IMR-90 (cell line): ENCODE results near the gene PCID2. TPM values are rescaled to one million over a fixed set of nuclear protein-coding genes. Genes with fewer than 3 reads are reported as not detected.
"Not testable (repeated sequence)": the region's sequence is repeated elsewhere in the genome, so short reads cannot be mapped to it uniquely, and the experiment has no call there.

Experiments
- ATAC-seq: fragments of 200-7000 bp; cut with Tn5 transposase; 2 replicates; pipeline ENCODE4 v1.9.1; 2020; ENCODE audit warnings: low read depth, mild to moderate bottlenecking, moderate library complexity
- BruUV-seq: library from RNA; stranded (reverse); fragments of 400-500 nt; replicated peaks from 2 replicates; lab custom pipeline; 2021; lab: Mats Ljungman, UMichigan
- CTCF ChIA-PET: fragments of 300-600 bp; formaldehyde crosslinking; extraction: SDS; loops from one replicate; lab custom pipeline; 2021; ENCODE audit warnings: antibody characterized with exemption; lab: Yijun Ruan, JAX
- POLR2A ChIA-PET: fragments of 300-600 bp; sonication (Branson Sonifier 250); formaldehyde crosslinking; loops from one replicate; lab custom pipeline; 2022; ENCODE audit warnings: antibody characterized with exemption; ENCODE audit not compliant: unreplicated experiment; lab: Charles Lee
- DNase-seq: peaks from one replicate; pipeline ENCODE4 v3.0.0; 2013
- H2AFZ ChIP-seq: replicated peaks from 2 replicates; pipeline ENCODE3; 2013; ENCODE audit warnings: low read length, mild to moderate bottlenecking; ENCODE audit not compliant: poor library complexity
- H2AK5ac ChIP-seq: 2 replicates; pipeline ENCODE4 v1.6.1; 2013; ENCODE audit warnings: low read depth, low read length, inconsistent platforms
- H2AK9ac ChIP-seq: replicated peaks from 2 replicates; pipeline ENCODE3; 2013; ENCODE audit warnings: mild to moderate bottlenecking, low read depth, low read length, moderate library complexity; ENCODE audit not compliant: poor library complexity
- H2BK120ac ChIP-seq: 2 replicates; pipeline ENCODE4 v1.6.1; 2013; ENCODE audit warnings: low read depth, low read length, inconsistent platforms
- H2BK15ac ChIP-seq: 3 replicates; pipeline ENCODE4 v1.6.1; 2013; ENCODE audit warnings: low read depth, low read length, inconsistent platforms
- H2BK20ac ChIP-seq: 2 replicates; pipeline ENCODE4 v1.6.1; 2013; ENCODE audit warnings: low read depth, mild to moderate bottlenecking, inconsistent platforms, low read length, moderate library complexity
- H2BK5ac ChIP-seq: 2 replicates; pipeline ENCODE4 v1.6.1; 2013; ENCODE audit warnings: mild to moderate bottlenecking, low read depth, low read length, inconsistent platforms; ENCODE audit not compliant: poor library complexity, severe bottlenecking
- H3K14ac ChIP-seq: replicated peaks from 2 replicates; pipeline ENCODE4 v1.6.1; 2013; ENCODE audit warnings: low read depth, low read length, inconsistent platforms
- H3K18ac ChIP-seq: 2 replicates; pipeline ENCODE4 v1.6.1; 2013; ENCODE audit warnings: low read depth, low read length, control low read depth
- H3K23ac ChIP-seq: 2 replicates; pipeline ENCODE4 v1.6.1; 2013; ENCODE audit warnings: low read depth, low read length, inconsistent platforms
- H3K27ac ChIP-seq: 2 replicates; pipeline ENCODE4 v1.5.1; 2013; ENCODE audit warnings: mild to moderate bottlenecking, control low read depth, low read length; ENCODE audit not compliant: insufficient read depth
- H3K27me3 ChIP-seq: 2 replicates; pipeline ENCODE4 v1.6.1; 2013; ENCODE audit warnings: low read length; ENCODE audit not compliant: control insufficient read depth, insufficient read depth
- H3K36me3 ChIP-seq: 2 replicates; pipeline ENCODE4 v1.6.1; 2013; ENCODE audit warnings: low read length, mixed read lengths; ENCODE audit not compliant: control insufficient read depth, insufficient read depth
- H3K4ac ChIP-seq: 2 replicates; pipeline ENCODE4 v1.6.1; 2013; ENCODE audit warnings: low read depth, low read length, inconsistent platforms
- H3K4me1 ChIP-seq: 2 replicates; pipeline ENCODE4 v1.6.1; 2013; ENCODE audit warnings: low read length, mixed read lengths; ENCODE audit not compliant: control insufficient read depth, insufficient read depth
- H3K4me2 ChIP-seq: 2 replicates; pipeline ENCODE4 v1.6.1; 2013; ENCODE audit warnings: low read depth, mild to moderate bottlenecking, control low read depth, low read length, moderate library complexity
- H3K4me3 ChIP-seq: 2 replicates; pipeline ENCODE4 v1.5.1; 2013; ENCODE audit warnings: low read depth, mild to moderate bottlenecking, control low read depth, low read length, moderate library complexity; ENCODE audit not compliant: insufficient read depth
- H3K56ac ChIP-seq: 2 replicates; pipeline ENCODE4 v1.6.1; 2013; ENCODE audit warnings: low read length, inconsistent platforms; ENCODE audit not compliant: insufficient read depth; ENCODE audit errors: extremely low read depth
- H3K79me1 ChIP-seq, 2 experiments: 2 replicates each; pipeline ENCODE4 v1.6.1; 2013; ENCODE audit warnings: low read length in 2 of 2, inconsistent platforms in 1 of 2, low read depth in 1 of 2
- H3K9ac ChIP-seq: 2 replicates; pipeline ENCODE4 v1.6.1; 2013; ENCODE audit warnings: low read depth, low read length, control low read depth
- H3K9me1 ChIP-seq: 2 replicates; pipeline ENCODE4 v1.6.1; 2013; ENCODE audit warnings: low read length, inconsistent platforms; ENCODE audit not compliant: insufficient read depth
- H3K9me3 ChIP-seq: 2 replicates; pipeline ENCODE4 v1.6.1; 2013; ENCODE audit warnings: low read length; ENCODE audit not compliant: control insufficient read depth, insufficient read depth
- H4K20me1 ChIP-seq: 2 replicates; pipeline ENCODE4 v1.6.1; 2013; ENCODE audit warnings: low read length, inconsistent platforms; ENCODE audit not compliant: insufficient read depth
- H4K5ac ChIP-seq: 2 replicates; pipeline ENCODE4 v1.6.1; 2013; ENCODE audit warnings: mild to moderate bottlenecking, low read depth, low read length, control low read depth
- H4K8ac ChIP-seq, 2 experiments: 2 replicates each; pipeline ENCODE4 v1.6.1; 2013; ENCODE audit warnings: low read depth in 2 of 2, low read length in 2 of 2, control low read depth in 1 of 2, inconsistent platforms in 1 of 2
- H4K91ac ChIP-seq: 2 replicates; pipeline ENCODE4 v1.6.1; 2013; ENCODE audit warnings: low read depth, low read length, inconsistent platforms; ENCODE audit not compliant: insufficient read depth
- CEBPB ChIP-seq: IDR thresholded peaks from 2 replicates; pipeline ENCODE4 v1.6.1; 2012; ENCODE audit warnings: low read depth, low read length, improper control_type of control experiment
- CHD1 ChIP-seq: IDR thresholded peaks from 2 replicates; pipeline ENCODE4 v1.6.1; 2012; ENCODE audit warnings: low read depth, low read length, improper control_type of control experiment
- MAFK ChIP-seq: IDR thresholded peaks from 2 replicates; pipeline ENCODE4 v1.6.1; 2012; ENCODE audit warnings: low read depth, low read length, improper control_type of control experiment
- NFE2L2 ChIP-seq: fragments of 150-350 bp; IDR thresholded peaks from 2 replicates; pipeline ENCODE4 v1.6.1; 2016; ENCODE audit warnings: low read depth, mild to moderate bottlenecking, low read length
- RAD21 ChIP-seq: IDR thresholded peaks from 2 replicates; pipeline ENCODE4 v1.6.1; 2012; ENCODE audit warnings: low read length, improper control_type of control experiment
- RFX5 ChIP-seq: IDR thresholded peaks from 2 replicates; pipeline ENCODE4 v1.8.0; 2012; ENCODE audit warnings: low read depth, mild to moderate bottlenecking, low read length, moderate library complexity
- SMC3 ChIP-seq: fragments of 150-350 bp; IDR thresholded peaks from 2 replicates; pipeline ENCODE4 v1.6.1; 2016; ENCODE audit warnings: low read depth, mild to moderate bottlenecking, antibody characterized with exemption, low read length, moderate library complexity
- WGBS, 2 experiments: methylation state at CpG; one replicate each; pipeline versions ENCODE4 v1.1.5 to v1.1.7; 2013; ENCODE audit warnings: missing lambda C conversion rate in 2 of 2; ENCODE audit not compliant: insufficient read length in 1 of 2; ENCODE audit errors: extremely low coverage in 2 of 2; 5-methylcytosine and 5-hydroxymethylcytosine counted together
- dilution Hi-C: fragments of 300-500 bp; cut with HindIII; formaldehyde crosslinking; loops from one replicate; pipeline ENCODE4 v1.14.3; 2018; ENCODE audit warnings: low sequenced_read_pairs; ENCODE audit not compliant: unreplicated experiment
- in situ Hi-C: fragments of 300-500 bp; cut with MboI; formaldehyde crosslinking; loops from 3 replicates; pipeline ENCODE4 v1.14.3; 2019; ENCODE audit warnings: low sequenced_read_pairs, inconsistent platforms, mixed read lengths
- intact Hi-C: fragments of 100-400 bp; cut with micrococcal nuclease; formaldehyde crosslinking; loops from 2 replicates; pipeline ENCODE4 v1.10.0; 2022
- polyA plus RNA-seq, 3 experiments: library from polyadenylated mRNA; depleted of rRNA; stranded (reverse); fragments of >200 nt; gene quantifications; 2 replicates each; pipeline ENCODE4 v1.2.3, GENCODE V29; 2012; ENCODE audit warnings: low replicate concordance in 1 of 3
- total RNA-seq: library from RNA; depleted of rRNA; stranded (reverse); fragments of >200 nt; gene quantifications from 2 replicates; pipeline ENCODE4 v1.2.3, GENCODE V29; 2012

PCID2 gene
- total and polyA plus RNA-seq, 2 of the 4 experiments (the other 2 are of a cell fraction): 83.5 to 90.9 TPM

- no peak overlapping the region for H3K56ac ChIP-seq
- no peak overlapping the region for H3K27ac ChIP-seq
- H2AK5ac ChIP-seq: no peak overlapping the region
- no peaks in the 10 kb centered on the region for H3K27me3 ChIP-seq
- H3K4me3 ChIP-seq: no peak overlapping the region
- no peaks in the 10 kb centered on the region for H3K9me3 ChIP-seq
- no peak overlapping the region for H3K23ac ChIP-seq
- H3K4me2 ChIP-seq: no peak overlapping the region
- intact Hi-C loops: no loop called here
- no peak overlapping the region for H4K5ac ChIP-seq
- no peak overlapping the region for H2BK5ac ChIP-seq
- H3K79me1 ChIP-seq: no peaks in the 10 kb centered on the region; a peak in 2 of 4 replicates
- H2BK15ac ChIP-seq: no peak overlapping the region
- in situ Hi-C loops: loop anchor here (25.0 kb wide), 1 partner anchor 307 kb away; no protein-coding TSS in a partner anchor
- no peak overlapping the region for H2BK20ac ChIP-seq
- no peak overlapping the region for H3K4ac ChIP-seq
- no peak overlapping the region for H4K91ac ChIP-seq
- no peak overlapping the region for H3K9ac ChIP-seq
- no peaks in the 10 kb centered on the region; the same call in 1 of the 2 replicates for H3K9me1 ChIP-seq
- POLR2A ChIA-PET: no interaction called here
- dilution Hi-C loops: no loop called here
- no peak overlapping the region for H4K8ac ChIP-seq
- no peaks in the 10 kb centered on the region; the same call in 1 of the 2 replicates for H4K20me1 ChIP-seq
- no TSS peak for BruUV-seq
- DNase-seq (no peak), ATAC-seq (no peak)
- TF ChIP-seq CEBPB (no peak), CHD1 (no peak), SMC3 (no peak), RFX5 (no peak), MAFK (no peak), RAD21 (no peak), NFE2L2 (no peak)
- peaks cover 65% of the 10 kb centered on the region for H3K36me3 ChIP-seq
- H3K14ac ChIP-seq: no peak overlapping the region
- no peak overlapping the region for H3K18ac ChIP-seq
- H2AFZ ChIP-seq: no peak overlapping the region
- H3K4me1 ChIP-seq: no peaks in the 10 kb centered on the region
- CTCF ChIA-PET: interaction anchor here (0.8 kb wide), 1 partner anchor 9 kb away, joined by 3 read pairs; no protein-coding TSS in a partner anchor
- no peak overlapping the region for H2AK9ac ChIP-seq
- H2BK120ac ChIP-seq: no peak overlapping the region
- 100% methylated on average over 1 of the region's 6 CpGs; no CpG with 5 or more reads in 1 of the 2 experiments for WGBS, 2 experiments
These were observed 35.4 kb upstream of the PCID2 start for GRCh38 chr13:113243847-113244246.

GRCh38 chr13:113241623-113242022, 33.2 kb upstream of the PCID2 start:
- H4K91ac ChIP-seq, BruUV-seq, H3K4ac ChIP-seq, H2AK5ac ChIP-seq, H3K9me1 ChIP-seq, H2AFZ ChIP-seq, H3K79me1 ChIP-seq, POLR2A ChIA-PET, H3K18ac ChIP-seq, H2BK120ac ChIP-seq, H3K4me3 ChIP-seq, H3K27me3 ChIP-seq, ATAC-seq, H4K20me1 ChIP-seq, H3K56ac ChIP-seq, H3K4me1 ChIP-seq, H2AK9ac ChIP-seq, H4K5ac ChIP-seq, H2BK20ac ChIP-seq, H2BK15ac ChIP-seq, dilution Hi-C loops, H3K4me2 ChIP-seq, H4K8ac ChIP-seq, H2BK5ac ChIP-seq, H3K9ac ChIP-seq, H3K23ac ChIP-seq, intact Hi-C loops, H3K14ac ChIP-seq, H3K9me3 ChIP-seq, H3K27ac ChIP-seq, DNase-seq, CTCF ChIA-PET: not testable (repeated sequence)
- peaks cover 56% of the 10 kb centered on the region for H3K36me3 ChIP-seq
- WGBS, 2 experiments: no CpG with 5 or more reads among the region's 8 CpGs
- in situ Hi-C loops: loop anchor here (25.0 kb wide), 1 partner anchor 304 kb away; no protein-coding TSS in a partner anchor
